Measurements from ENCODE around the gene BORCS5. TPM values are rescaled to one million over a fixed set of nuclear protein-coding genes. Genes with fewer than 3 reads are reported as not detected.
A peak's percentile ranks its signal among the peaks of the same experiment; 100 is the strongest.

The BORCS5 gene
- total and polyA plus RNA-seq, 4 donors = 13.3 to 28.1 (median 14.4) TPM

GRCh38 chr12:12366701-12367481 lies 10.0 kb downstream of the BORCS5 start:
- no peak overlapping the region for H3K27ac ChIP-seq (ENCODE audit: low read depth, low read length)
- H3K27me3 ChIP-seq (ENCODE audit: control insufficient read depth, insufficient read depth, low read length) = no peaks in the 10 kb centered on the region
- peaks cover 3% of the 10 kb centered on the region for H3K36me3 ChIP-seq (ENCODE audit: control insufficient read depth, insufficient read depth, low read length)
- peaks cover 5% of the 10 kb centered on the region for H3K4me1 ChIP-seq (ENCODE audit: control insufficient read depth, insufficient read depth, low read length)
- 84% methylated on average over 2 of the region's 4 CpGs for WGBS (ENCODE audit: insufficient coverage)
- H3K4me3 ChIP-seq (ENCODE audit: low read depth, low read length) = no peak overlapping the region
- DNase-seq (ENCODE audit: low read depth in 4 of 6, low spot score in 6 of 6) = no peak
- no peaks in the 10 kb centered on the region for H3K9me3 ChIP-seq (ENCODE audit: control insufficient read depth, insufficient read depth, low read length)

GRCh38 chr12:12367482-12367998 lies 10.7 kb downstream of the BORCS5 start:
- H3K4me1 ChIP-seq (ENCODE audit: control insufficient read depth, insufficient read depth, low read length) = peaks cover 5% of the 10 kb centered on the region
- H3K4me3 ChIP-seq (ENCODE audit: low read depth, low read length) = no peak overlapping the region
- DNase-seq (ENCODE audit: low read depth in 4 of 6, low spot score in 6 of 6) = no peak
- 73% methylated on average over 3 of the region's 4 CpGs for WGBS (ENCODE audit: insufficient coverage)
- H3K36me3 ChIP-seq (ENCODE audit: control insufficient read depth, insufficient read depth, low read length) = peaks cover 3% of the 10 kb centered on the region
- no peaks in the 10 kb centered on the region for H3K27me3 ChIP-seq (ENCODE audit: control insufficient read depth, insufficient read depth, low read length)
- no peak overlapping the region for H3K27ac ChIP-seq (ENCODE audit: low read depth, low read length)
- H3K9me3 ChIP-seq (ENCODE audit: control insufficient read depth, insufficient read depth, low read length) = no peaks in the 10 kb centered on the region

DNA sequence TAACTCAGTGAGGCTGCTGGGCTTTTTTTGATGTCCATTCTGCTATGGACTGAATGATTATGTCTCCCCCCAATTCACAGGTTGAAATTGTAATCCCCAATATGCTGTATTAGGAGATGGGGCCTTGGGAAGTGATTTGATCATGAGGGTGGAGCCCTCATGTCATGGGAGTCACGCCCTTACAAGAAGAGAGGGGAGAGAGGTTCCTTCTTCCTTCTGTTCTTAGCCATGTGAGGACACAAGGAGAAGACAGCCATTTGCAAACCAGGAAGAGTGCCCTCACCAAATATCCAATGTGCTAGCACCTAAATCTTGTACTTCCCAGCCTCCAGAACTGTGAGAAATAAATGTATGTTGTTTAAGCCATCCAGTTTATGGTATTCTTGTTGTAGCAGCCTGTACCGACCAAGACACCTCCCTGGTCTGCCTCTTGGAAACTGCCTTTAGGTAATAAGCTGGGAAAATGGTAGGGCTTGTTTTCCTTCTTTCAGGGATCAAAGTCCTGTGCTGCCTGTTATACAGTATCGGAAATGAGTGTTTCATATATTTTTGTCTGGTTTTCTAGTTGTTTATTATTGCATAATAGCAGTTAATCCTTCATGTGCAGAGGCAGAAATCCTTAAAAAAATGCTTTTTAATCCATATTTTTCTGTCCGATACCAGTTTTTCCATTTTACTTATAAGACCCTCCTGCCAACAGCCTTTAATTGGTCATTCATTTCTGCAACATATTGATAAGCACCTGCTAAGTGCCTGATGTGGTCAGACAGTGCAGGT lies 16.3 kb downstream of the BORCS5 start:
- DNase-seq (ENCODE audit: low read depth in 4 of 6, low spot score in 6 of 6) = no peak
- WGBS (ENCODE audit: insufficient coverage) = 93% methylated on average over 2 of the region's 4 CpGs
- H3K4me3 ChIP-seq (ENCODE audit: low read depth, low read length) = no peak overlapping the region
- H3K36me3 ChIP-seq (ENCODE audit: control insufficient read depth, insufficient read depth, low read length) = no peaks in the 10 kb centered on the region
- H3K27ac ChIP-seq (ENCODE audit: low read depth, low read length) = no peak overlapping the region
- no peaks in the 10 kb centered on the region for H3K4me1 ChIP-seq (ENCODE audit: control insufficient read depth, insufficient read depth, low read length)
- H3K9me3 ChIP-seq (ENCODE audit: control insufficient read depth, insufficient read depth, low read length) = no peaks in the 10 kb centered on the region
- H3K27me3 ChIP-seq (ENCODE audit: control insufficient read depth, insufficient read depth, low read length) = no peaks in the 10 kb centered on the region

DNA sequence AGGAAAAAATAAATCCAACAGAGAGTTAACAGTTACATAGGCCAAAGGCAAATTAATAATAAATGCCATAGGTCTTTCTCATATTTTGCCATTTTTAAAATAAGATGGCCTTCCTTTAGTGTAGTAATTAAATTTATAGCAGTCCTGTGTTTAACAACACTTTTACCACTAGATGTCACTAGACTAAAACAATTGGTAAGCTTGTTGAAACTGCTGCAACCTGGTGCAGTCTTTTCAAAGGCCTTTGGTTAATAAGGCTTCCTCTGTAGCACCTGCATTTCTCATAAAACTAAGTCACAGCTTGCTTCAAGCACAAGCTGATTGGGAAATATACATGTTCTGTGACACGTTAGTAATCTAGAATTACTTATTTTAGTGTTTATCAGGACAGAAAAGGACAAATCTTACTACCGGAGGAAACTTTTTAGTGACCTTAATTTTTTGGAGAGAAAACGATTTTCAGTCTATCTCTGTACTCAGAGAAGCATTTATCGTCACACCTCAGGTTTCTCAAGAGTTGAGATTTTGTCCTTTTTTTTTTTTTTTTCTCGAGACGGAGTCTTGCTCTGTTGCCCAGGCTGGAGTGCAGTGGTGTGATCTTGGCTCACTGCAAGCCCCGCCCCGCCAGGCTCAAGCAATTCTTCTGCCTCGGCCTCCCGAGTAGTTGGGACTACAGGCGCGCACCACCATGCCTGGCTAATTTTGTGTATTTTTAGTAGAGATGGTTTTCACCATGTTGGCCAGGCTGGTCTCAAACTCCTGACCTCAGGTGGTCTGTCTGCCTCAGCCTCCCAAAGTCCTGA lies 20.0 kb downstream of the BORCS5 start:
- WGBS (ENCODE audit: insufficient coverage) = 100% methylated on average over 1 of the region's 12 CpGs
- Histone ChIP-seq H3K4me3 (ENCODE audit: low read depth, low read length) (no peak overlapping the region), H3K36me3 (ENCODE audit: control insufficient read depth, insufficient read depth, low read length) (no peaks in the 10 kb centered on the region), H3K27ac (ENCODE audit: low read depth, low read length) (no peak overlapping the region), H3K9me3 (ENCODE audit: control insufficient read depth, insufficient read depth, low read length) (no peaks in the 10 kb centered on the region), H3K4me1 (ENCODE audit: control insufficient read depth, insufficient read depth, low read length) (no peaks in the 10 kb centered on the region), H3K27me3 (ENCODE audit: control insufficient read depth, insufficient read depth, low read length) (no peaks in the 10 kb centered on the region)
- DNase-seq (ENCODE audit: low read depth in 4 of 6, low spot score in 6 of 6) = peak; percentile 50 to 95 (median 66)

- Histone ChIP-seq H3K27me3 (ENCODE audit: control insufficient read depth, insufficient read depth, low read length) (no peaks in the 10 kb centered on the region), H3K27ac (ENCODE audit: low read depth, low read length) (no peak overlapping the region), H3K4me3 (ENCODE audit: low read depth, low read length) (no peak overlapping the region), H3K9me3 (ENCODE audit: control insufficient read depth, insufficient read depth, low read length) (no peaks in the 10 kb centered on the region), H3K4me1 (ENCODE audit: control insufficient read depth, insufficient read depth, low read length) (no peaks in the 10 kb centered on the region), H3K36me3 (ENCODE audit: control insufficient read depth, insufficient read depth, low read length) (no peaks in the 10 kb centered on the region)
- DNase-seq (ENCODE audit: low read depth in 4 of 6, low spot score in 6 of 6) = no peak
- 100% methylated on average over 1 of the region's 2 CpGs for WGBS (ENCODE audit: insufficient coverage)
These were observed 21.7 kb downstream of the BORCS5 start for GRCh38 chr12:12378616-12379015.

DNA sequence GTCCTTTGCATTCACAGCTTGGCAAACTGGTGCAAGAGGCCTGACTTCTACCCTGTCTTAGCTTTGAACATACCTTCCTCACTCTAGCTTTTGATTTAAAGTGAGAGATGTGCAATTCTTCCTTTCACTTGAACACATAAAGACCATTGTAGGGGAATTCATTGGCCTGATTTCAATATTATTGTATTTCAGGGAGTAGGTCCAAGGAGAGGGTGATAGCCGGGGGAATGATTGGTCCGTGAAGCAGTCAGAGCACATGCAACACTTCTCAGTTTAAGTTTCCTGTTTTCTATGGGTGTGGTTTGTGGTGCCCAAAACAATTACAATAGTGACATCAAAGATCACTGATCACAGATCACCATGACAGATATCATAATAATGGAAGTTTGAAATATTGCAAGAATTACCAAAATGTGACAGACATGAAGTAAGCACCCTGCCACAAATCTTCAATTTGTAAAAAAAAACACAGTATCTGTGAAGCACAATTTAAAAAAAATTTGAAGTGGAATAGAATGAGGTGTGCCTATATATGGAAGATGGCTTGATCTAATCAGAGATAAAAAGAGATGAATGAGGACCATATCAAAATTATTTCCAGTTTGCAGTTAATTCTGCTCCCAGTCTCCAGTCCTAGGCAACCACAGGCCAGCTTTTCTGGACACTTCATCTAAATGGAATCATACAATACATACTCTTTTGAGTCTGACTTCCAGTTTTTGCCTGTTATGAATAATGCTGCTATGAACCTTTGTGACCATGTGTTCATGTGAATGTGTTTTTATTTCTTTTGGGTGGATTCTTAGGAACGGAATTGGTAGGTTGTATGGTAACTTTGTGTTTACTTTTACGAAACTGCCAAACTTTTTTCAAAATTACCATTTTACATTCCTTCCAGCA lies 23.2 kb downstream of the BORCS5 start:
- no peak for DNase-seq (ENCODE audit: low read depth in 4 of 6, low spot score in 6 of 6)
- Histone ChIP-seq H3K4me3 (ENCODE audit: low read depth, low read length) (no peak overlapping the region), H3K4me1 (ENCODE audit: control insufficient read depth, insufficient read depth, low read length) (peaks cover 3% of the 10 kb centered on the region), H3K27me3 (ENCODE audit: control insufficient read depth, insufficient read depth, low read length) (no peaks in the 10 kb centered on the region), H3K36me3 (ENCODE audit: control insufficient read depth, insufficient read depth, low read length) (no peaks in the 10 kb centered on the region), H3K27ac (ENCODE audit: low read depth, low read length) (no peak overlapping the region), H3K9me3 (ENCODE audit: control insufficient read depth, insufficient read depth, low read length) (no peaks in the 10 kb centered on the region)
- WGBS (ENCODE audit: insufficient coverage) = no CpG with 5 or more reads among the region's 4 CpGs

- H3K27me3 ChIP-seq (ENCODE audit: control insufficient read depth, insufficient read depth, low read length) = no peaks in the 10 kb centered on the region
- WGBS (ENCODE audit: insufficient coverage) = no CpG with 5 or more reads among the region's 6 CpGs
- no peaks in the 10 kb centered on the region for H3K36me3 ChIP-seq (ENCODE audit: control insufficient read depth, insufficient read depth, low read length)
- H3K4me3 ChIP-seq (ENCODE audit: low read depth, low read length) = no peak overlapping the region
- H3K9me3 ChIP-seq (ENCODE audit: control insufficient read depth, insufficient read depth, low read length) = no peaks in the 10 kb centered on the region
- DNase-seq (ENCODE audit: low read depth in 4 of 6, low spot score in 6 of 6) = no peak
- peaks cover 3% of the 10 kb centered on the region for H3K4me1 ChIP-seq (ENCODE audit: control insufficient read depth, insufficient read depth, low read length)
- no peak overlapping the region for H3K27ac ChIP-seq (ENCODE audit: low read depth, low read length)
These were observed 24.2 kb downstream of the BORCS5 start for GRCh38 chr12:12380949-12381593.

DNA sequence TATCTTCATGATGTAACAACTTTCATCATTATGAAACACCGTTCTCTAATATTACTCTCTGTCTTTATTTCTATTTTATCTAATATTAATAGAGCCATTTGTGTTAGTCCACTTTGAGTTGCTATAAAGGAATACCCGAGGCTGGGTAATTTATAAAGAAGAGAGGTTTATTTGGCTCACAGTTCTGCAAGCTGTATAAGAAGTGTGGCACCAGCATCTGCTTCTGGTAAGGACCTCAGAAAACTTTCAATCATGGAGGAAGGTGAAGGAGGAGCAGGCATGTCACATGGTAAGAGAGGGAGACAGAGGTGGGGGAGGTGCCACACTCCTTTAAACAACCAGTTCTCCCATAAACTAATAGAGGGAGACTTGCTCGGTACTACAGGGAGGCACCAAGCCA lies 25.1 kb downstream of the BORCS5 start:
- no peaks in the 10 kb centered on the region for H3K36me3 ChIP-seq (ENCODE audit: control insufficient read depth, insufficient read depth, low read length)
- WGBS (ENCODE audit: insufficient coverage) = no CpG with 5 or more reads among the region's 3 CpGs
- no peaks in the 10 kb centered on the region for H3K9me3 ChIP-seq (ENCODE audit: control insufficient read depth, insufficient read depth, low read length)
- peaks cover 3% of the 10 kb centered on the region for H3K4me1 ChIP-seq (ENCODE audit: control insufficient read depth, insufficient read depth, low read length)
- H3K27me3 ChIP-seq (ENCODE audit: control insufficient read depth, insufficient read depth, low read length) = no peaks in the 10 kb centered on the region
- no peak overlapping the region for H3K27ac ChIP-seq (ENCODE audit: low read depth, low read length)
- DNase-seq (ENCODE audit: low read depth in 4 of 6, low spot score in 6 of 6) = no peak
- H3K4me3 ChIP-seq (ENCODE audit: low read depth, low read length) = no peak overlapping the region

All from spinal cord (tissue), 10 donors.